ENCODE measurements around the gene BAZ2A.

Gene BAZ2A

GRCh38 chr12:56574210-56574609, 55.9 kb downstream of the BAZ2A start:
- TF ChIP-seq CTCF (conservative IDR thresholded peaks at IDR 0.05) (no peak), ZFX (IDR thresholded peaks at IDR 0.05) (no peak)
- H3K27ac ChIP-seq = no peak overlapping the region

- no peak overlapping the region for H3K27ac ChIP-seq
- TF ChIP-seq CTCF (conservative IDR thresholded peaks at IDR 0.05) = no peak
- no peak for TF ChIP-seq ZFX (IDR thresholded peaks at IDR 0.05)
These were observed 57.8 kb downstream of the BAZ2A start for GRCh38 chr12:56572288-56572687.

- TF ChIP-seq ZFX (IDR thresholded peaks at IDR 0.05) (no peak), CTCF (conservative IDR thresholded peaks at IDR 0.05) (no peak)
- H3K27ac ChIP-seq = no peak overlapping the region
These were observed 59.0 kb downstream of the BAZ2A start for GRCh38 chr12:56571121-56571520.

- no peak overlapping the region for H3K27ac ChIP-seq
- no peak for TF ChIP-seq CTCF (conservative IDR thresholded peaks at IDR 0.05)
- TF ChIP-seq ZFX (IDR thresholded peaks at IDR 0.05) = no peak
These were observed 62.0 kb downstream of the BAZ2A start for GRCh38 chr12:56568146-56568545.

- TF ChIP-seq CTCF (conservative IDR thresholded peaks at IDR 0.05) (no peak), ZFX (IDR thresholded peaks at IDR 0.05) (no peak)
- H3K27ac ChIP-seq = no peak overlapping the region
These were observed 64.5 kb downstream of the BAZ2A start for GRCh38 chr12:56565510-56566101.

GRCh38 chr12:56551070-56551469, 79.1 kb downstream of the BAZ2A start:
- no peak overlapping the region for H3K27ac ChIP-seq
- no peak for TF ChIP-seq CTCF (conservative IDR thresholded peaks at IDR 0.05)
- no peak for TF ChIP-seq ZFX (IDR thresholded peaks at IDR 0.05)

- H3K27ac ChIP-seq = no peak overlapping the region
- TF ChIP-seq CTCF (conservative IDR thresholded peaks at IDR 0.05) = no peak
- no peak for TF ChIP-seq ZFX (IDR thresholded peaks at IDR 0.05)
These were observed 83.4 kb downstream of the BAZ2A start for GRCh38 chr12:56546680-56547079.

Data from C4-2B (cell line).